HepG2 (cell line): ENCODE results near the gene PRSS33. TPM values are rescaled to one million over a fixed set of nuclear protein-coding genes. Genes with fewer than 3 reads are reported as not detected.

Experiments used
- ATAC-seq: fragments of 200-7000 bp; cut with Tn5 transposase; 3 replicates; pipeline ENCODE4 v1.9.1; 2020; ENCODE audit warnings: mild to moderate bottlenecking, moderate library complexity
- BruUV-seq: library from RNA; stranded (reverse); fragments of 400-500 nt; replicated peaks from 2 replicates; lab custom pipeline; 2021; lab: Mats Ljungman, UMichigan
- CTCF ChIA-PET: fragments of 300-600 bp; formaldehyde crosslinking; extraction: SDS; loops from one replicate; lab custom pipeline; 2021; ENCODE audit warnings: low total read pairs, inconsistent platforms, low intra/inter-chr PET ratio; lab: Yijun Ruan, JAX
- POLR2A ChIA-PET: fragments of 350-600 bp; sonication (Branson Sonifier 250); formaldehyde crosslinking; loops from one replicate; lab custom pipeline; 2020; ENCODE audit warnings: antibody characterized with exemption, inconsistent platforms; lab: Yijun Ruan, JAX
- DNase-seq: peaks from one replicate; pipeline ENCODE4 v3.0.0-alpha.2; 2015; ENCODE audit warnings: low spot score
- FAIRE-seq: peaks from 3 replicates; lab custom pipeline; 2011; peaks lifted over from hg19 to GRCh38; lab: Jason Lieb, UNC
- H2AFZ ChIP-seq: one replicate; pipeline ENCODE4 v1.6.1; 2011; ENCODE audit warnings: low read length, inconsistent platforms
- H3K27ac ChIP-seq: fragments of 300-600 bp; 3 replicates; pipeline ENCODE4 v1.8.0; 2011; ENCODE audit warnings: mixed run types, mild to moderate bottlenecking, mixed read lengths, low read length, inconsistent platforms; ENCODE audit not compliant: insufficient read depth; ENCODE audit errors: extremely low read length
- H3K27me3 ChIP-seq, 2 experiments: fragments of 200-600 bp in 1 of 2; 2 replicates in 1 of 2; 3 replicates in 1 of 2; pipeline versions ENCODE4 v1.6.0 to v1.8.0; 2011; ENCODE audit warnings: low read length in 2 of 2, mild to moderate bottlenecking in 2 of 2, moderate library complexity in 2 of 2, inconsistent platforms in 1 of 2; ENCODE audit not compliant: insufficient read depth in 2 of 2, control insufficient read depth in 1 of 2
- H3K36me3 ChIP-seq, 2 experiments: fragments of 200-600 bp in 1 of 2; replicated peaks in 1 of 2; 2 replicates in 1 of 2; 3 replicates in 1 of 2; pipeline versions ENCODE4 v1.5.1 to v1.8.0; 2011; ENCODE audit warnings: low read length in 2 of 2, inconsistent platforms in 1 of 2; ENCODE audit not compliant: insufficient read depth in 2 of 2, control insufficient read depth in 1 of 2
- H3K4me1 ChIP-seq: 2 replicates; pipeline ENCODE4 v1.5.1; 2012; ENCODE audit warnings: low read length, inconsistent platforms; ENCODE audit not compliant: insufficient read depth
- H3K4me2 ChIP-seq: 2 replicates; pipeline ENCODE4 v1.6.0; 2011; ENCODE audit warnings: low read depth, low read length, inconsistent platforms
- H3K4me3 ChIP-seq, 3 experiments: fragments of 200-600 bp in 1 of 3; sonication (generic), shearing (Covaris generic) in 1 of 3; replicated peaks in 1 of 3; 2 replicates each; pipeline ENCODE4 v1.5.1; 2011 to 2016; ENCODE audit warnings: low read length in 3 of 3, inconsistent platforms in 2 of 3, low read depth in 2 of 3, mild to moderate bottlenecking in 2 of 3, control low read depth in 1 of 3, mixed read lengths in 1 of 3; ENCODE audit not compliant: insufficient read depth in 1 of 3
- H3K79me2 ChIP-seq: one replicate; pipeline ENCODE4 v1.6.1; 2011; ENCODE audit warnings: low read length, inconsistent platforms; ENCODE audit not compliant: insufficient read depth
- H3K9ac ChIP-seq: 2 replicates; pipeline ENCODE4 v1.6.0; 2011; ENCODE audit warnings: mild to moderate bottlenecking, low read depth, low read length, inconsistent platforms; ENCODE audit not compliant: insufficient read depth
- H3K9me3 ChIP-seq: 2 replicates; pipeline ENCODE4 v1.5.1; 2012; ENCODE audit warnings: mild to moderate bottlenecking, low read length
- H4K20me1 ChIP-seq: 2 replicates; pipeline ENCODE4 v1.6.0; 2011; ENCODE audit warnings: inconsistent platforms, mild to moderate bottlenecking, low read length, moderate library complexity; ENCODE audit not compliant: insufficient read depth
- ATF7-NPFF ChIP-seq: sonication (generic); formaldehyde crosslinking; IDR thresholded peaks from 2 replicates; pipeline ENCODE4 v1.8.1; 2023; ENCODE audit warnings: mild to moderate bottlenecking, low read depth, missing genetic modification reagents, moderate library complexity
- GATAD2A ChIP-seq: IDR thresholded peaks from 2 replicates; pipeline ENCODE4 v1.6.1; 2016
- KDM2A ChIP-seq: sonication (generic); formaldehyde crosslinking; IDR thresholded peaks from 2 replicates; pipeline ENCODE4 v1.4.0; 2020; ENCODE audit warnings: low read depth, missing genetic modification reagents, borderline replicate concordance
- MXD4 ChIP-seq: IDR thresholded peaks from 2 replicates; pipeline ENCODE4 v1.6.1; 2016; ENCODE audit warnings: mild to moderate bottlenecking, missing biosample characterization, missing genetic modification reagents
- POLR2AphosphoS2 ChIP-seq: IDR thresholded peaks from 2 replicates; pipeline ENCODE4 v1.6.1; 2011; ENCODE audit warnings: low read depth, low read length, improper control_type of control experiment
- TARDBP ChIP-seq: sonication (generic); formaldehyde crosslinking; IDR thresholded peaks from 2 replicates; pipeline ENCODE4 v1.8.0; 2022; ENCODE audit warnings: mild to moderate bottlenecking, missing genetic modification reagents
- ZFY ChIP-seq: sonication (generic); formaldehyde crosslinking; IDR thresholded peaks from 2 replicates; pipeline ENCODE4 v1.4.0; 2020; ENCODE audit warnings: missing genetic modification reagents
- ZNF296 ChIP-seq: sonication (generic); formaldehyde crosslinking; conservative IDR thresholded peaks from 2 replicates; pipeline ENCODE4 v1.5.0; 2020; ENCODE audit warnings: mild to moderate bottlenecking, missing genetic modification reagents
- ZNF550 ChIP-seq: sonication (generic); formaldehyde crosslinking; IDR thresholded peaks from 2 replicates; pipeline ENCODE4 v1.4.0; 2020; ENCODE audit warnings: mild to moderate bottlenecking, missing genetic modification reagents, borderline replicate concordance
- ZNF552 ChIP-seq: sonication (generic); formaldehyde crosslinking; IDR thresholded peaks from 2 replicates; pipeline ENCODE4 v1.9.0; 2022; ENCODE audit warnings: missing genetic modification reagents, mild to moderate bottlenecking, borderline replicate concordance
- ZNF605 ChIP-seq: sonication (generic); formaldehyde crosslinking; IDR thresholded peaks from 2 replicates; pipeline ENCODE4 v1.8.0; 2022; ENCODE audit warnings: mild to moderate bottlenecking, missing genetic modification reagents
- ZNF746 ChIP-seq: sonication (generic); formaldehyde crosslinking; IDR thresholded peaks from 2 replicates; pipeline ENCODE4 v1.8.0; 2022; ENCODE audit warnings: mild to moderate bottlenecking, missing genetic modification reagents
- ZNF782 ChIP-seq: sonication (generic); formaldehyde crosslinking; IDR thresholded peaks from 2 replicates; pipeline ENCODE4 v1.4.0; 2020; ENCODE audit warnings: missing genetic modification reagents, mild to moderate bottlenecking, borderline replicate concordance
- ZSCAN30 ChIP-seq: sonication (generic); formaldehyde crosslinking; IDR thresholded peaks from 2 replicates; pipeline ENCODE4 v1.5.0; 2020; ENCODE audit warnings: mild to moderate bottlenecking, missing genetic modification reagents
- WGBS: methylation state at CpG from one replicate; pipeline ENCODE4 v1.1.6; 2017; ENCODE audit warnings: low lambda C conversion rate; 5-methylcytosine and 5-hydroxymethylcytosine counted together
- in situ Hi-C: cut with HindIII; loops from 2 replicates; pipeline ENCODE4 v1.10.0; 2017; ENCODE audit warnings: low pct_unique_long_range_greater_than_20kb; ENCODE audit not compliant: extremely low pct_ligation_motif_present
- intact Hi-C: fragments of 100-400 bp; cut with micrococcal nuclease; formaldehyde crosslinking; loops from one replicate; pipeline ENCODE4 v1.10.0; 2022; ENCODE audit not compliant: unreplicated experiment
- polyA plus RNA-seq, 8 experiments: library from polyadenylated mRNA; depleted of rRNA in 3 of 8; stranded (reverse) in 7 of 8; unstranded in 1 of 8; fragments of >200 nt; fragmentation: Illumina TruSeq in 4 of 8; extraction: Trizol in 4 of 8; gene quantifications; 2 replicates each; pipeline versions ENCODE4 v1.2.1 to v1.2.3, GENCODE V29; 2011 to 2016; ENCODE audit warnings: low read depth in 4 of 8, missing spikeins in 1 of 8, mixed read lengths in 1 of 8; ENCODE audit not compliant: insufficient read depth in 1 of 8
- total RNA-seq, 5 experiments: library from RNA; depleted of rRNA; stranded (reverse); fragments of >200 nt; fragmentation: Illumina TruSeq; extraction: Trizol; gene quantifications; 2 replicates each; pipeline ENCODE4 v1.2.3, GENCODE V29; 2016; ENCODE audit warnings: low read depth in 1 of 5
- TF ChIP-seq, protein P1 (sequence below): sonication (generic); formaldehyde crosslinking; IDR thresholded peaks from 2 replicates; pipeline ENCODE4 v1.4.0; 2020; ENCODE audit warnings: missing genetic modification reagents
- TF ChIP-seq, protein P2 (sequence below): sonication (generic); formaldehyde crosslinking; IDR thresholded peaks from 2 replicates; pipeline ENCODE4 v1.5.1; 2020; ENCODE audit warnings: missing genetic modification reagents, mild to moderate bottlenecking, borderline replicate concordance
- TF ChIP-seq, protein P3 (sequence below): sonication (generic); formaldehyde crosslinking; IDR thresholded peaks from 2 replicates; pipeline ENCODE4 v1.5.1; 2020; ENCODE audit warnings: mild to moderate bottlenecking, moderate library complexity, missing genetic modification reagents

The PRSS33 gene
- total and polyA plus RNA-seq, 2 of the 13 experiments (the other 11 are each of a cell fraction or from before 2014, with no cell fraction given): not detected

DNA sequence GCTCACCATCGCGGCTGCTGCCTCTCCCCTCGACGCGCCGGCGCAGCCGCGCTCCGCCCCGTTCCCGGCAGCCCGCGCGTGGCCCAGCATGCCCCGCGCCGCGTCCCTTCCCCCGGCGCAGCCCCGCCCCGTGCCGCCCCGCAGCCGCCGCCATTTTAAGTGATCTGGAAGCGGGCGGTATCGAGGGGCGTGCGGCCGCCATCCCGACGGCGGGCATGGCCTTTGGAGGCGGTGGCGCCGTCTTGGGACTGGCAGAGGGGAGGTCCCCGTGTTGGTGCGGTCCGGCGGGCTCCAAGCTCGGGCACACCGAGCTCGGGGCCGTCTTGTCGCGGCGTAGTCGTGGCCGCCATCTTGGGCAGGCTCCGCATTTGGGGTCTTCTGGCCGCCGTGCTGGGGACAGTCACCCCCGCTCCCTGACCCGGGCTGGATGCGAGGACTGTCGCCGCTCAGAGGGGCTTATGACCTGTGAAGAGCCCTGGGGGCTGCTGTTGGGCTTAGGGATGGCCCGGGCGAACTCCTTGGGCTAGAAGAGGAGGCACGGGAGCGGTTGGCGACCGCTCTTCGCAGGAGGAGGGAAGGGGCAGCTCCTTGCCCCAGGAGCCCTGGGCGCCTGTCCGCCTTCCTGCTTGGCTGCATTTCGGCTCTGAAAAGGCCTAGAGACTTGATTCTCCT is 10.0 kb downstream of the PRSS33 start, which contains the start of gene ELOB:
Gene ELOB, minus strand, starts transcription at position 50 of the 672 bp plus-strand sequence. Its CDS starts 41 bp downstream, at position 9.
- BruUV-seq: TSS peak; percentile 81
- TF ChIP-seq, protein P1, sequence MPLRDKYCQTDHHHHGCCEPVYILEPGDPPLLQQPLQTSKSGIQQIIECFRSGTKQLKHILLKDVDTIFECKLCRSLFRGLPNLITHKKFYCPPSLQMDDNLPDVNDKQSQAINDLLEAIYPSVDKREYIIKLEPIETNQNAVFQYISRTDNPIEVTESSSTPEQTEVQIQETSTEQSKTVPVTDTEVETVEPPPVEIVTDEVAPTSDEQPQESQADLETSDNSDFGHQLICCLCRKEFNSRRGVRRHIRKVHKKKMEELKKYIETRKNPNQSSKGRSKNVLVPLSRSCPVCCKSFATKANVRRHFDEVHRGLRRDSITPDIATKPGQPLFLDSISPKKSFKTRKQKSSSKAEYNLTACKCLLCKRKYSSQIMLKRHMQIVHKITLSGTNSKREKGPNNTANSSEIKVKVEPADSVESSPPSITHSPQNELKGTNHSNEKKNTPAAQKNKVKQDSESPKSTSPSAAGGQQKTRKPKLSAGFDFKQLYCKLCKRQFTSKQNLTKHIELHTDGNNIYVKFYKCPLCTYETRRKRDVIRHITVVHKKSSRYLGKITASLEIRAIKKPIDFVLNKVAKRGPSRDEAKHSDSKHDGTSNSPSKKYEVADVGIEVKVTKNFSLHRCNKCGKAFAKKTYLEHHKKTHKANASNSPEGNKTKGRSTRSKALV: no peak
- TF ChIP-seq ZNF605 (CRISPR knock-in tag): peak; percentile 14; the same call in 1 of the 2 replicates
- TF ChIP-seq GATAD2A (CRISPR knock-in tag): 0 out of 2 replicates have a peak, but pooled peaks have one; percentile 9
- TF ChIP-seq POLR2AphosphoS2: no peak
- TF ChIP-seq ZNF552 (CRISPR knock-in tag): no peak
- 0 out of 2 replicates have a peak, but pooled peaks have one; percentile 18 for TF ChIP-seq ATF7-NPFF (CRISPR knock-in tag)
- TF ChIP-seq ZNF746 (CRISPR knock-in tag): 0 out of 2 replicates have a peak, but pooled peaks have one; percentile 18
- TF ChIP-seq ZNF782 (CRISPR knock-in tag): peak; percentile 61; the same call in 1 of the 2 replicates
- no peak for TF ChIP-seq ZNF296 (CRISPR knock-in tag)
- TF ChIP-seq TARDBP (CRISPR knock-in tag): peak; percentile 36; the same call in 1 of the 2 replicates
- TF ChIP-seq ZSCAN30 (CRISPR knock-in tag): no peak
- TF ChIP-seq, protein P2, sequence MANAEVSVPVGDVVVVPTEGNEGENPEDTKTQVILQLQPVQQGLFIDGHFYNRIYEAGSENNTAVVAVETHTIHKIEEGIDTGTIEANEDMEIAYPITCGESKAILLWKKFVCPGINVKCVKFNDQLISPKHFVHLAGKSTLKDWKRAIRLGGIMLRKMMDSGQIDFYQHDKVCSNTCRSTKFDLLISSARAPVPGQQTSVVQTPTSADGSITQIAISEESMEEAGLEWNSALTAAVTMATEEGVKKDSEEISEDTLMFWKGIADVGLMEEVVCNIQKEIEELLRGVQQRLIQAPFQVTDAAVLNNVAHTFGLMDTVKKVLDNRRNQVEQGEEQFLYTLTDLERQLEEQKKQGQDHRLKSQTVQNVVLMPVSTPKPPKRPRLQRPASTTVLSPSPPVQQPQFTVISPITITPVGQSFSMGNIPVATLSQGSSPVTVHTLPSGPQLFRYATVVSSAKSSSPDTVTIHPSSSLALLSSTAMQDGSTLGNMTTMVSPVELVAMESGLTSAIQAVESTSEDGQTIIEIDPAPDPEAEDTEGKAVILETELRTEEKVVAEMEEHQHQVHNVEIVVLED: peak; percentile 86
- no peak for TF ChIP-seq ZNF550 (CRISPR knock-in tag)
- TF ChIP-seq ZFY (CRISPR knock-in tag): peak; percentile 81
- TF ChIP-seq MXD4 (CRISPR knock-in tag): peak; percentile 8; the same call in 1 of the 2 replicates
- TF ChIP-seq KDM2A (CRISPR knock-in tag): peak; percentile 77
- TF ChIP-seq, protein P3, sequence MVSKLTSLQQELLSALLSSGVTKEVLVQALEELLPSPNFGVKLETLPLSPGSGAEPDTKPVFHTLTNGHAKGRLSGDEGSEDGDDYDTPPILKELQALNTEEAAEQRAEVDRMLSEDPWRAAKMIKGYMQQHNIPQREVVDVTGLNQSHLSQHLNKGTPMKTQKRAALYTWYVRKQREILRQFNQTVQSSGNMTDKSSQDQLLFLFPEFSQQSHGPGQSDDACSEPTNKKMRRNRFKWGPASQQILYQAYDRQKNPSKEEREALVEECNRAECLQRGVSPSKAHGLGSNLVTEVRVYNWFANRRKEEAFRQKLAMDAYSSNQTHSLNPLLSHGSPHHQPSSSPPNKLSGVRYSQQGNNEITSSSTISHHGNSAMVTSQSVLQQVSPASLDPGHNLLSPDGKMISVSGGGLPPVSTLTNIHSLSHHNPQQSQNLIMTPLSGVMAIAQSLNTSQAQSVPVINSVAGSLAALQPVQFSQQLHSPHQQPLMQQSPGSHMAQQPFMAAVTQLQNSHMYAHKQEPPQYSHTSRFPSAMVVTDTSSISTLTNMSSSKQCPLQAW: peak; percentile 67

More for the DNA sequence above, 10.0 kb downstream of the PRSS33 start, which contains the start of gene ELOB:
- H3K4me3 ChIP-seq: peak within 1 kb of the TSS; percentile 83 to 100 (median 98)
- H3K27ac ChIP-seq: peak within 1 kb of the TSS; percentile 95
- H3K9ac ChIP-seq: peak within 1 kb of the TSS; percentile 100
- 0% methylated on average over 1 of the region's 70 CpGs for WGBS
- H3K4me2 ChIP-seq: peak within 1 kb of the TSS; percentile 100
- no peaks in the 10 kb centered on the region for H3K9me3 ChIP-seq
- FAIRE-seq (no peak), DNase-seq (peak; percentile 50), ATAC-seq (peak; percentile 79)
- no peaks in the 10 kb centered on the region for H4K20me1 ChIP-seq
- H3K79me2 ChIP-seq: peaks cover 34% of the 10 kb centered on the region
- peaks cover 13 to 23% of the 10 kb centered on the region in 2 experiments; a peak in 4 of 5 replicates for H3K36me3 ChIP-seq
- H3K4me1 ChIP-seq: peaks cover 25% of the 10 kb centered on the region
- CTCF ChIA-PET: no interaction called here
- H2AFZ ChIP-seq: no peak within 1 kb of the TSS
- H3K27me3 ChIP-seq: peaks cover 0 to 2% of the 10 kb centered on the region in 2 experiments; a peak in 3 of 5 replicates
- POLR2A ChIA-PET: interaction anchor here (0.6 to 6.1 kb wide), 9 partner anchors 8 to 128 kb away, joined by 3 to 74 read pairs (median 3); partner anchors contain the start of genes FLYWCH2, PRSS33, SRRM2 and ZG16B
- intact Hi-C loops (no loop called here), in situ Hi-C loops (no loop called here)
